Esophagus mucosa (tissue), 1 donor: ENCODE data around the gene RUSF1. TPM values are rescaled to one million over a fixed set of nuclear protein-coding genes. Genes with fewer than 3 reads are reported as not detected.
A peak's percentile ranks its signal among the peaks of the same experiment; 100 is the strongest.
"Not testable (repeated sequence)": the region's sequence is repeated elsewhere in the genome, so short reads cannot be mapped to it uniquely, and the experiment has no call there.

Experiments
- ATAC-seq: fragments of 200-7000 bp; cut with Tn5 transposase; one replicate; pipeline ENCODE4 v1.9.1; 2020
- total RNA-seq: library from RNA; stranded (reverse); gene quantifications from one replicate; pipeline ENCODE4 v1.2.4, GENCODE V29; 2023
- donor health status: DM: yes; HTN: yes; CAD: no.

RUSF1 gene
- total RNA-seq, result 29.9 TPM

- ATAC-seq, result peak; percentile 94
These were observed at the start of gene RUSF1 for GRCh38 chr16:31507929-31508705. TSS of gene RUSF1 (minus strand) at chr16:31508391. CDS start at chr16:31508373, 18 bp downstream.

DNA sequence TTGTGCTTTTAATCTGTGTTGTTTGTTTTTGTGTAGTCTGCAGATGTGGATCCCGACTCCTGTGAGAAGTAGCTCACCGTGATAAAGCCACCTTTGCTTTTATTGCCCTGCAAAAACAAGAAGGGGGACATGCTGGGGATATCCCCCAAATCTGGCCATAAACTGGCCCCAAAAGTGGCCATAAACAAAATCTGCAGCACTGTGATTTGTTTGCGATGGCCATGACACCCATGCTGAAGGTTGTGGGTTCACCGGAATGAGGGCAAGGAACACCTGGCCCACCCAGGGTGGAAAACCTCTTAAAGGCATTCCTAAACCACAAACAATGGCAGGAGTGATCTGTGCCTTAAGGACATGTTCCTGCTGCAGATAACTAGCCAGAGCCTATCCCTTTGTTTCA, 34.6 kb upstream of the RUSF1 start:
- ATAC-seq, result no peak

DNA sequence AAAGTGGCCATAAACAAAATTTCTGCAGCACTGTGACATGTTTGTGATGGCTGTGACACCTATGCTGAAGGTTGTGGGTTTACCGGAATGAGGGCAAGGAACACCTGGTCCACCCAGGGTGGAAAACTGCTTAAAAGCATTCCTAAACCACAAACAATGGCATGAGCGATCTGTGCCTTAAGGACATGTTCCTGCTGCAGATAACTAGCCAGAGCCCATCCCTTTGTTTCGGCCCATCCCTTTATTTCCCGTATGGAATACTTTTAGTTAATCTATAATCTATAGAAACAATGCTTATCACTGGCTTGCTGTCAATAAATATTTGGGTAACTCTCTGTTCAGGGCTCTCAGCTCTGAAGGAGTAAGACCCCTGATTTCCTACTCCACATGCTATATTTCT, 31.6 kb upstream of the RUSF1 start:
- ATAC-seq, result not testable (repeated sequence)

DNA sequence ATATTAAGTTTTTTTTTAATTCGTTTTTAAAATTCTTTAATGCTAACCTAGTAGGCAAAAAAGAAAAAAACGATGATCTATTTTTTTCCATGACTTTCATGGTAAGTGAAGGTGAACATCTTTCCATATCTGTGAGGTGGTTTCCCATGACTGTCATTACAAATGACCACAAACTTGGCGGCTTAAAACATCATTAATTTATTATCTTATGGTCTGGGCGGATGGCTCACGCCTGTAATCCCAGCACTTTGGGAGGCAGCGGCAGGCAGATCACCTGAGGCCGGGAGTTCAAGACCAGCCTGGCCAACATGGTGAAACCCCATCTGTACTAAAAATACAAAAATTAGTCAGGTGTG, 30.0 kb upstream of the RUSF1 start:
- ATAC-seq, result not testable (repeated sequence)

DNA sequence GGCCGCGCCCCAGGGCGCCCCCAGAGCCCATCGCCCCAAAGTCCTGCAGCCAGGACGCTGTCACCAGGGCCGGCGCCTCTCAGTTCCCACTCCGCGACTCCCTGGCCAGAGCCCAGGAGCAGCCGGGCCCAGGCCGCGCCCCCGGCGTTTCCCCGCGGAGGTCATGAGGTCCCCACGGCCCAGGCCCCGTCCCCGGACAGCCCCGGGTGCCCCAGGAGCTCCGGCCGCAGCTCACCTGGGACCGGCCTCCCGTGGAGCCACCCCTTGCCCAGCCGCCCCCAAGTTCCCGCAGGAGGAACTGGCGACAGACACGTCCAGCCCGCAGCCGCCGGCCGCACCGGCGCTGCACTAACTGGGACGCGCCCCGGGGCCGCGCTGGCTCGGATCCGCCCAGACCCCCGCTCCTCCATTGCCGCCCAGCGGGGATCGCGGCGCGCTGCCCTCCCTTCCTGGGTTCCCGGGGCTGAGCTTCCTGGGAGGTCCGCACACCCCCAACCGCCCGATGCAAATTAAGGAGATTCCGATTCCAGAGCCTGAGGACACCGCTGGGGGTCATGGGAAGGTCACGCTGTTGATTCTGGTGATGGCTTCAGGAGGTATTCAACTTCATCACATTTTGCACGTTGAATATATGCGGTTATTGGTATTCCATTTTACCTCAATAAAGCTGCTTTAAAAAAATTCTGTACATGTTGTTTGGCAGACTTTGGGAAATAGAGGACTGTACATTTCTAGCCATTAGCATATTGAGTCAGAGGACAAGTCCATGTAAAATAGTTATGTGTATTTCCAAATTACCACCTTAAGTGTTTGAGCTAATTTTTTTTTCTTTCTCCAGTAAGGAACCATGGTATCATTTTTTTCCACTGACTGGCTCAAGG, 29.4 kb upstream of the RUSF1 start:
- ATAC-seq, result no peak

GRCh38 chr16:31536804-31537361, 28.7 kb upstream of the RUSF1 start:
- ATAC-seq, result no peak

DNA sequence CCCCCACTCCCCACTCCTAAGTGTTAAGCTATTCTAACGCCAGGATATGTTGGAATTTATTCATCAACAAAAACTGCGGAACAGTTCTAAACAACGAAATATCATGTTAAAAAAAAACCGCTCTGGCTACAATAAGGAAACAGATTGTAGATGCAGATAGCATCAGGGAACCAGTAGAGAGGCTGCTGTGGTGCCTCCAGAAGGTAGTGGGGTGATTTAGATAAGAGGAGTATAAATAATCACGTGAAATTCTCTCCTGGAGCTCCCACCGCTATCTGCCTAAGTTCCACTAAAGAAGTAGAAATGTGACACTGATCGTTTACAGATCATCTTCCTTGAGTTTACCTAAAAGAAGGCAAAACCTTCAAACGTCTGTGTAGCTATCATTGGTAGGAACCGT, 27.5 kb upstream of the RUSF1 start:
- ATAC-seq, result no peak

DNA sequence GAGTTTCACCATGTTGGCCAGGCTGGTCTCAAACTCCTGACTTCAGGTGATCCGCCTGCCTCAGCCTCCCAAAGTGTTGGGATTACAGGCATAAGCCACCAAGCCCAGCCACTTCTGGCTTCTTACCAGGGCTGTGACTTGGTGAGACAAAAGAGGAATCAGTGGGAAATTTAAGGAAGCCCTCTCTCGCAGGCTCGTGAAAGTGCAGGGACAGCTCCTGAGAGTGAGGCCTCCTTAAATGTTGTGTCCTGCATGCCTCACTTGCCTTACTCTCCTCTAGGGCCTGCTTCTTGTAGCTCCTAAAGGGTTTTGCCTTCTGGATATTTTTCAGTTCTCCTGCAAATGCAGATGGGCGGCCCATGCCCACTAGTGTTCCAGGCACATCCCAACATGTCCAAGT, 24.7 kb upstream of the RUSF1 start:
- ATAC-seq, result no peak

GRCh38 chr16:31532120-31532519, 23.9 kb upstream of the RUSF1 start:
- ATAC-seq, result no peak

GRCh38 chr16:31531096-31531495, 22.9 kb upstream of the RUSF1 start:
- no peak for ATAC-seq

DNA sequence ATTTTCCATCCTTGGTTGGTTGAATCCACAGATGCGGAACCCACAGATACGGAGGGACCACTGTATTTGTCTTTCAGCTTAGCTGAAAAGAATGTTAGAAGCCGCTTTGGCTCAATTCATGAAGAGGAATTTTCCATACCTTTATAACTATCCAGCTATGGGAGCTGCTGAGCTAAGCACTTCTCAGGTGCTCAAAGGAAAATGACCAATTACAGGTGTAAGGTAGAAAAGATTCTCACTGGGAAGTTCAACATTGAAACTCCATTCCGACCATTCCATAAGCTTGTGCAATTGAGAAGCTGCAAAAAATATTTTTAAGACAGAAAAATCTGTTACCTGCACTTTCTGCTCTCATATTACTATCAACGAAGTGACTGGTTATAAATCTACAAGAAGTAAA, 22.2 kb upstream of the RUSF1 start:
- ATAC-seq, result no peak

- no peak for ATAC-seq
These were observed 21.7 kb upstream of the RUSF1 start for GRCh38 chr16:31529937-31530312.

GRCh38 chr16:31529108-31529936, 21.1 kb upstream of the RUSF1 start:
- no peak for ATAC-seq

DNA sequence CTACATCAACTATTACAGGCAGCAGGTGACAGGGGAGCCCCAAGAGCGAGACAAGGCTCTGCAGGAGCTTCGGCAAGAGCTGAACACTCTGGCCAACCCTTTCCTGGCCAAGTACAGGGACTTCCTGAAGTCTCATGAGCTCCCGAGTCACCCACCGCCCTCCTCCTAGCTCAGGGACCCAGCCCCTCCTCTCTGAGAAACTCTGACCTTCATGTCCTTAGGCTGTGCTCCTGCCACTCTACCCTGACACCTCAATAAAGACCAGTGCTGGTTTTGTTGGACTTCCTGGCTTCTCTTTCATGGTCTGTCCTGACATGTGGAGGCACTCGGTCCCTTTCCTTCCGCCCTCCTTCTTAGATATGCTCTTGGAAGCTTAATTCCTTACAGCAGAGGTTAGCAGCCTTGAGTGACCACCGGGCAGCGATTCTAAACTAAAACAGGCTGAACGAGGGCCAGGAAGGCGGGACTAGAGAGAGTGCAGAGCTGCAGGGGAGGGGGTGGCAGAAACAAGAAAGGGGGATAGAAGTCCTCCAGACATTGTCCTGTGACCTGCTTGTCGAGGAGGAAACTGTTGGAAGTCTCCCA, 20.4 kb upstream of the RUSF1 start:
- ATAC-seq, result no peak

- no peak for ATAC-seq
These were observed 19.6 kb upstream of the RUSF1 start, which contains the start of gene AHSP for GRCh38 chr16:31527734-31528274. TSS of gene AHSP (plus strand) at chr16:31527900. CDS start at chr16:31528140, 240 bp downstream.

GRCh38 chr16:31525113-31525512, 16.9 kb upstream of the RUSF1 start:
- no peak for ATAC-seq

DNA sequence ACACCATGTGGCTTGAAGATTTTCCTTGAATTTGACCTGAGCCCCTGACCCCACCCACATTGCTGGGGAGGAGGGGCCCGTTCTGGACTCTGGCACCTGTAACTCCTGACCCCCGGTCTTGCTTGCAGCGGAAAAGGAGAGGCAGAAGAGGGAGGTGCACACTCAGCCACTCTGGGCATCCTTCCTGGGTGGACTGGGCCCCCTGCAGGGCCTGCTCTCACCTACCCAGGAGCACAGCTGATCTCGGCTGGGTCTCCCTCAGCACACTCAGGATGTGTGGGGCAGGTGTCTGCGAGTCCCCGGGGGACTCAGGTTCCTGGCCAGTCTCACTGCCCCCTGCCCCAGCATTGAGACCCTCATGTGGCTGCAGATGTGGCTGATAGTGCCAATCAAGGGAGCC, 15.6 kb upstream of the RUSF1 start:
- ATAC-seq, result not testable (repeated sequence)

GRCh38 chr16:31522071-31522470, 13.9 kb upstream of the RUSF1 start:
- no peak for ATAC-seq

GRCh38 chr16:31521368-31521767, 13.2 kb upstream of the RUSF1 start:
- ATAC-seq, result no peak

- no peak for ATAC-seq
These were observed 11.7 kb upstream of the RUSF1 start for GRCh38 chr16:31519759-31520431.

DNA sequence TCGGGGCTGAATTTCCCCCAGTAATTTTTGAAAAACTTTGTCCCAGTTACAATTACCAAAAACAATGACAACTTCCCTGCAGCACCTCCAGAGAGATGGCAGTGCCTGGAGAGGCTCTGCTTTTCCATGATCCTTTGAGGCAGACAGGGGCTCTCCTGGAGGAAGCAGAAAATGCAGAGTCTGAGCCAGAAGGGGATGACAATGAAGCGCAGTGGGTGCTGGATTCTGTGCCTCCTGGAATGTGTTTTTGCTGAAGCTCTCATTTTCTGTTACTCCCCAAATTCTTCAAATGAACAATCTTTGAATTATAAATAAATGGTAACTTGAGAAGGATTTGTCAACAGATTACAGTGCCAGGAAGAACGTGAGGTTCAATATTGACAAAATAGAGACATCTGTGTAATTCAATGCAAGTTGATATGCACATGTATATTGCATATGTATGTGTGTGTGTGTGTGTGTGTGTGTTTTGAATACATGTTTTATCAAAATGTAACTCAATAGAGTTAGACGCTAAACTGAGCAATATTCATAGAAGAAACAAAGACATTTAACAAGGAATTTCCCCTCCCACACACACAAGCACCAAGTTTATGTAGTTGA, 9.7 kb upstream of the RUSF1 start:
- no peak for ATAC-seq
